Keratinocyte (primary cell): Measurements from ENCODE around the gene ECHDC3.

Experiments
- EZH2 ChIP-seq: IDR thresholded peaks from one replicate; pipeline ENCODE4 v1.6.1; 2012; ENCODE audit warnings: inconsistent platforms, mild to moderate bottlenecking, low read length, moderate library complexity
- TF ChIP-seq, protein P1 (sequence below), 3 experiments: IDR thresholded peaks in 1 of 3; conservative IDR thresholded peaks in 1 of 3; optimal IDR thresholded peaks in 1 of 3; 2 replicates in 2 of 3; 3 replicates in 1 of 3; pipeline versions ENCODE3 to v1.5.1; 2011; ENCODE audit warnings: low read length in 3 of 3, mild to moderate bottlenecking in 3 of 3, moderate library complexity in 2 of 3, control low read depth in 1 of 3, inconsistent platforms in 1 of 3; ENCODE audit not compliant: insufficient read depth in 2 of 3; ENCODE audit errors: extremely low read depth in 1 of 3

- TF ChIP-seq, protein P1, sequence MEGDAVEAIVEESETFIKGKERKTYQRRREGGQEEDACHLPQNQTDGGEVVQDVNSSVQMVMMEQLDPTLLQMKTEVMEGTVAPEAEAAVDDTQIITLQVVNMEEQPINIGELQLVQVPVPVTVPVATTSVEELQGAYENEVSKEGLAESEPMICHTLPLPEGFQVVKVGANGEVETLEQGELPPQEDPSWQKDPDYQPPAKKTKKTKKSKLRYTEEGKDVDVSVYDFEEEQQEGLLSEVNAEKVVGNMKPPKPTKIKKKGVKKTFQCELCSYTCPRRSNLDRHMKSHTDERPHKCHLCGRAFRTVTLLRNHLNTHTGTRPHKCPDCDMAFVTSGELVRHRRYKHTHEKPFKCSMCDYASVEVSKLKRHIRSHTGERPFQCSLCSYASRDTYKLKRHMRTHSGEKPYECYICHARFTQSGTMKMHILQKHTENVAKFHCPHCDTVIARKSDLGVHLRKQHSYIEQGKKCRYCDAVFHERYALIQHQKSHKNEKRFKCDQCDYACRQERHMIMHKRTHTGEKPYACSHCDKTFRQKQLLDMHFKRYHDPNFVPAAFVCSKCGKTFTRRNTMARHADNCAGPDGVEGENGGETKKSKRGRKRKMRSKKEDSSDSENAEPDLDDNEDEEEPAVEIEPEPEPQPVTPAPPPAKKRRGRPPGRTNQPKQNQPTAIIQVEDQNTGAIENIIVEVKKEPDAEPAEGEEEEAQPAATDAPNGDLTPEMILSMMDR (optimal IDR thresholded peaks at IDR 0.05 in 1 of 3, IDR thresholded peaks at IDR 0.05 in 1 of 3, conservative IDR thresholded peaks at IDR 0.05 in 1 of 3; ENCODE audit: extremely low read depth in 1 of 3, insufficient read depth in 2 of 3, low read length in 3 of 3), result no peak
- TF ChIP-seq EZH2, result no peak
Measured at GRCh38 chr10:11704092-11704491, 38.1 kb upstream of the ECHDC3 start.
